Sigmoid colon (tissue), 4 donors: ENCODE data around the gene RNF187.

Experiments
- EP300 ChIP-seq, 4 donors: sonication (generic); formaldehyde crosslinking; IDR thresholded peaks; one replicate each; pipeline ENCODE4 v1.6.1; 2017; ENCODE audit warnings: antibody characterized with exemption in 4 of 4
- POLR2A ChIP-seq, 2 donors: fragments of 450-650 bp; IDR thresholded peaks; one replicate each; pipeline ENCODE4 v1.6.1; 2016; ENCODE audit warnings: antibody characterized with exemption in 2 of 2, mild to moderate bottlenecking in 2 of 2, moderate library complexity in 2 of 2
- TF ChIP-seq, protein P1 (sequence below), 4 experiments: fragments of 450-650 bp in 3 of 4; fragments of 200-600 bp in 1 of 4; IDR thresholded peaks; one replicate each; pipeline ENCODE4 v1.5.1; 2016 to 2019; ENCODE audit warnings: antibody characterized with exemption in 4 of 4, mild to moderate bottlenecking in 3 of 4, moderate library complexity in 2 of 4

DNA sequence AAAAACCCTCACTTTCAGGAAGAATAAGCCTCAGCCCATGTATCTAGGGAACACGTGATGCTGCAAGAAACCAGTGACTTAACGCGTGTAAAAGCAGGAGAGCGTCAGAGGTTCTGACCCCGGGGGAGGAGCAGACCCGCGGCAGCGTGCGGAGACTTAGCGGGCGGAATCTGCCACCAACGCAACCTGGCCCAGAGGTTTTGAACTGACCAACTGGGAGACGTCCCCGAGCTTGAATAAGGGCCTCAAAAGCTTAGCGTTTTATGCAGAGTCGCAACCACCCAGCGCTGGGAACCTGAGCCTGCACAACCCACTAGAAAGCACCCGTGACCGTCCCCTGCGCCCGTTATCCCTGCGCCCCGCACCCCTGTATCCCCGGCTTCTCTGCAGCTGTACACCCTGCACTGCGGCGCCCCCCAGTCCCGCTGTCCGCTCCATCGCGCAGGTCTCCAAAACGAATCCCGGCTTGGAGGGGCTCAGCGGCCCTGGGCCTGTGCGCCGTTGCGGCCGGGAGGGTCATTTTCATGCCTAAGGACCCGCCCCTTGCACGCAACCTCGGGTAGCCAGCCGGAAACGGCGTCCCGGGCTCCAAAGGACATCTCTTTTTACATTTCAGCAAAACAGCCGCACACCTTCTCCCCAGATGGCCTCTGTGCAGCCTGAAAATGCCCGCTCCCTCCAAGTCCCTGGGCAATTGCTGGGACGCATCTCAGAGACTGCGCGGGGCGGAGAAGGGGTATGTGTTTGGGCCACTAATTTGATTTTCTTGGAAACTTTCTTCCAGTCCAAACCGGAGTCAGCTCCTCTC lies 41.1 kb upstream of the RNF187 start:
- TF ChIP-seq EP300 (IDR thresholded peaks at IDR 0.05) (no peak), POLR2A (IDR thresholded peaks at IDR 0.05) (no peak)
- TF ChIP-seq, protein P1, sequence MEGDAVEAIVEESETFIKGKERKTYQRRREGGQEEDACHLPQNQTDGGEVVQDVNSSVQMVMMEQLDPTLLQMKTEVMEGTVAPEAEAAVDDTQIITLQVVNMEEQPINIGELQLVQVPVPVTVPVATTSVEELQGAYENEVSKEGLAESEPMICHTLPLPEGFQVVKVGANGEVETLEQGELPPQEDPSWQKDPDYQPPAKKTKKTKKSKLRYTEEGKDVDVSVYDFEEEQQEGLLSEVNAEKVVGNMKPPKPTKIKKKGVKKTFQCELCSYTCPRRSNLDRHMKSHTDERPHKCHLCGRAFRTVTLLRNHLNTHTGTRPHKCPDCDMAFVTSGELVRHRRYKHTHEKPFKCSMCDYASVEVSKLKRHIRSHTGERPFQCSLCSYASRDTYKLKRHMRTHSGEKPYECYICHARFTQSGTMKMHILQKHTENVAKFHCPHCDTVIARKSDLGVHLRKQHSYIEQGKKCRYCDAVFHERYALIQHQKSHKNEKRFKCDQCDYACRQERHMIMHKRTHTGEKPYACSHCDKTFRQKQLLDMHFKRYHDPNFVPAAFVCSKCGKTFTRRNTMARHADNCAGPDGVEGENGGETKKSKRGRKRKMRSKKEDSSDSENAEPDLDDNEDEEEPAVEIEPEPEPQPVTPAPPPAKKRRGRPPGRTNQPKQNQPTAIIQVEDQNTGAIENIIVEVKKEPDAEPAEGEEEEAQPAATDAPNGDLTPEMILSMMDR (IDR thresholded peaks at IDR 0.05) = no peak
